ENCODE results near the gene C14orf132. TPM values are rescaled to one million over a fixed set of nuclear protein-coding genes. Genes with fewer than 3 reads are reported as not detected.

Gene C14orf132
- total and polyA plus RNA-seq, 2 donors (not counting 1 experiment from before 2014, with no cell fraction given): 0.30 to 0.85 TPM

DNA sequence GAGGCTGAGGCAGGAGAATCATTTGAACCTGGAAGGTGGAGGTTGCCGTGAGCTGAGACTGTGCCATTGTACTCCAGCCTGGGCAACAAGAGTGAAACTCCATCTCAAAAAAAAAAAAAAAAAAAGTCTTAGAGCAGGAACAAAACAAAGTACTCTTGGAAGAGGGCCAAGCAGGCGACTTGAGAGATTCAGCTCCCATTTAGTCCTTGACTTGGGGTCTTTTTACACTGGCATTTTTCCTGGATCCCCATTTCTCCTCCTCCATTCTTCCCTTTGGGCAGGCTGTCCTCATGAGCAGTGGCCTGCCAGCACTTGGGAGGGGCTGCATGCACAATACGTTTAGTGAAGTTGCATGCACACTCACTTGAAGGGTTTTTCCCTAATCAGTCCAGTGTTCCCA lies 72.9 kb downstream of the C14orf132 start:
- Histone ChIP-seq H3K4me3 (ENCODE audit: control extremely low read depth in 1 of 5, extremely low read depth in 1 of 5, insufficient read depth in 1 of 5, low read depth in 2 of 5, low read length in 4 of 5) (no peak overlapping the region), H4K20me1 (ENCODE audit: control insufficient read depth, insufficient read depth, low read length, poor library complexity, severe bottlenecking) (no peaks in the 10 kb centered on the region), H3K9ac (ENCODE audit: low read length) (no peak overlapping the region), H3K9me3 (ENCODE audit: control extremely low read depth in 1 of 3, control insufficient read depth in 2 of 3, insufficient read depth in 1 of 3, low read length in 2 of 3) (peaks cover 0 to 3% (median 0%) of the 10 kb centered on the region in 3 donors), H3K79me2 (ENCODE audit: control insufficient read depth, insufficient read depth, low read length) (no peaks in the 10 kb centered on the region), H3K4me2 (replicated peaks; ENCODE audit: low read depth, low read length, poor library complexity, severe bottlenecking) (no peak overlapping the region), H3K27me3 (replicated peaks in 1 of 4; ENCODE audit: control extremely low read depth in 1 of 4, control insufficient read depth in 3 of 4, insufficient read depth in 4 of 4, low read length in 3 of 4) (peaks cover 0 to 8% (median 1%) of the 10 kb centered on the region in 4 experiments), H2AFZ (ENCODE audit: insufficient read depth, low read depth, low read length, poor library complexity, severe bottlenecking) (no peak overlapping the region), H3K4me1 (ENCODE audit: control insufficient read depth in 2 of 2, insufficient read depth in 2 of 2, low read length in 2 of 2) (no peaks in the 10 kb centered on the region), H3K36me3 (replicated peaks in 1 of 2; ENCODE audit: control extremely low read depth in 1 of 2, control insufficient read depth in 1 of 2, extremely low read depth in 1 of 2, insufficient read depth in 2 of 2, low read length in 1 of 2) (no peaks in the 10 kb centered on the region), H3K27ac (ENCODE audit: low read length in 2 of 2) (no peak overlapping the region)
- ATAC-seq (ENCODE audit: low read depth): no peak
- ChIA-PET CTCF (no interaction called here), POLR2A (no interaction called here)
- Mint-ChIP-seq H3K27me3 (peaks cover 25% of the 10 kb centered on the region), H3K4me3 (no peak overlapping the region), H3K27ac (no peak overlapping the region), H3K9me3 (ENCODE audit: insufficient read depth) (peaks cover 1% of the 10 kb centered on the region), H3K4me1 (no peaks in the 10 kb centered on the region)
- 75% methylated on average over 2 of the region's 3 CpGs for WGBS (ENCODE audit: insufficient coverage)
- TF ChIP-seq CTCF (IDR thresholded peaks at IDR 0.05) (no peak), EZH2 (IDR thresholded peaks at IDR 0.05; ENCODE audit: borderline replicate concordance, insufficient read depth, low read depth, low read length, poor library complexity, severe bottlenecking) (no peak)
- no peak for DNase-seq
- intact Hi-C loops (cut with micrococcal nuclease): no loop called here

DNA sequence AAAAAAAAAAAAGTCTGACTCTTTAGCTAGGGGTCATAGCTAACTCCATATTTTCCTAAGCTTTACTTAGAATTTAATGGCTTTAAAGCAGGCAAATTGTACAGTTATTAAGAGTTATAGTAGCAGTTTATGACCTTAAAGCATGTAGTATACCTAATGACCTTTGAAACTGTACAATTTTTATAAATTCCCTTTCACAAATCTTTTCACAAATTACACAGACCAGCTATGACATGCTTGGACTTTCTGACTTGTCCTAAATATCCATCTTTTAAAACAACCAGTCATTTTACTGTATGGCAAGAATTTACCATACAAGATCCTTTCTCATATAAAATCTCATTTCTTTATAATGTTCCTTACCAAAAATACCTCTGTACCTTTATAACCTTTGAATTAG lies 74.8 kb downstream of the C14orf132 start:
- H4K20me1 ChIP-seq (ENCODE audit: control insufficient read depth, insufficient read depth, low read length, poor library complexity, severe bottlenecking): no peaks in the 10 kb centered on the region
- no peak overlapping the region for H3K4me2 ChIP-seq (replicated peaks; ENCODE audit: low read depth, low read length, poor library complexity, severe bottlenecking)
- DNase-seq (no peak), ATAC-seq (ENCODE audit: low read depth) (no peak)
- H3K79me2 ChIP-seq (ENCODE audit: control insufficient read depth, insufficient read depth, low read length): no peaks in the 10 kb centered on the region
- no peak overlapping the region for H2AFZ ChIP-seq (ENCODE audit: insufficient read depth, low read depth, low read length, poor library complexity, severe bottlenecking)
- H3K4me1 ChIP-seq (ENCODE audit: control insufficient read depth in 2 of 2, insufficient read depth in 2 of 2, low read length in 2 of 2): no peaks in the 10 kb centered on the region
- Mint-ChIP-seq H3K27ac (no peak overlapping the region), H3K27me3 (peaks cover 22% of the 10 kb centered on the region), H3K4me1 (no peaks in the 10 kb centered on the region), H3K9me3 (ENCODE audit: insufficient read depth) (peaks cover 2% of the 10 kb centered on the region), H3K4me3 (no peak overlapping the region)
- CTCF ChIA-PET: no interaction called here
- intact Hi-C loops (cut with micrococcal nuclease): no loop called here
- peaks cover 0 to 6% (median 2%) of the 10 kb centered on the region in 4 experiments for H3K27me3 ChIP-seq (replicated peaks in 1 of 4; ENCODE audit: control extremely low read depth in 1 of 4, control insufficient read depth in 3 of 4, insufficient read depth in 4 of 4, low read length in 3 of 4)
- POLR2A ChIA-PET: no interaction called here
- H3K27ac ChIP-seq (ENCODE audit: low read length in 2 of 2): no peak overlapping the region
- no peak for TF ChIP-seq EZH2 (IDR thresholded peaks at IDR 0.05; ENCODE audit: borderline replicate concordance, insufficient read depth, low read depth, low read length, poor library complexity, severe bottlenecking)
- TF ChIP-seq CTCF (IDR thresholded peaks at IDR 0.05): no peak
- H3K9ac ChIP-seq (ENCODE audit: low read length): no peak overlapping the region
- H3K4me3 ChIP-seq (ENCODE audit: control extremely low read depth in 1 of 5, extremely low read depth in 1 of 5, insufficient read depth in 1 of 5, low read depth in 2 of 5, low read length in 4 of 5): no peak overlapping the region
- peaks cover 0 to 6% (median 3%) of the 10 kb centered on the region in 3 donors for H3K9me3 ChIP-seq (ENCODE audit: control extremely low read depth in 1 of 3, control insufficient read depth in 2 of 3, insufficient read depth in 1 of 3, low read length in 2 of 3)
- no peaks in the 10 kb centered on the region for H3K36me3 ChIP-seq (replicated peaks in 1 of 2; ENCODE audit: control extremely low read depth in 1 of 2, control insufficient read depth in 1 of 2, extremely low read depth in 1 of 2, insufficient read depth in 2 of 2, low read length in 1 of 2)

All from B cell (primary cell).